Measurements from ENCODE around the gene TMEM19.
"Not testable (repeated sequence)": the region's sequence is repeated elsewhere in the genome, so short reads cannot be mapped to it uniquely, and the experiment has no call there.

The TMEM19 gene

DNA sequence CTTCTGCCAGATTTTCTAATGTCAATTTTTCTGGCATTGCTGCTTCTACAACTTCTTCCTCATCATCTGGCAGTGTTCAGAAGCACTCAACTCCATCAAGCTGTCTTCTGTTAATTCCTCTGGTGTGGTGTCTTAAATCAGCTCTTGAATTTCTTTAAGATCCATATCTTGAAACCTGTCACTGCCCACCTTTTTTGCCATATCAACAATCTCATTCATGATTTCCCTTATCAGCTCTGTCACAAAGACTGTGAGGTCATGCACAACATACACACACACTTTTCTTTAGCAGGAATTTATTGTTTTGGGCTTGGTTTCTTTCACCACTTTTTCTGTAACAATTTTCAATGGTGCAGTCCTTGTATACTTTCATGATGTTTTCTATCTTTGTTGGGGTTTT lies 14.6 kb upstream of the TMEM19 start:
- no peak for DNase-seq

DNA sequence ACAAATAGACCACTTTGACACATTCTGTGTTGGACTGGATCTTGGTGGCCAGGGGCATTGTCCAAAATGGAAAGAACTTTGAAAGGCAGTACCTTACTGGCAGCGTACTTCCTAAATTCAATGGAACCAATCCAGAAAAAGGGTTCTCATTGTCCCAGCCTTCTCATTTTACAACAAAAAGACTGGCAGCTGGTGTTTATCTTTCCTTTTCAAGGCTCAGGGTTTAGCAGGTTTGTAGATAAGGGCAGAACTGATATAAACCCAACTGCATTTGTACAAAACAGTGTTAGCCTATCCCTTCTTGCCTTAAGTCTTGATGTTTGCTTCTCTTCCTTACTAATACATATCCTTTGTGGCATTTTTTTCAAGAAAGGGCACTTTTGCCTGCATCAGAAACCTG lies 14.1 kb upstream of the TMEM19 start:
- no peak for DNase-seq

DNA sequence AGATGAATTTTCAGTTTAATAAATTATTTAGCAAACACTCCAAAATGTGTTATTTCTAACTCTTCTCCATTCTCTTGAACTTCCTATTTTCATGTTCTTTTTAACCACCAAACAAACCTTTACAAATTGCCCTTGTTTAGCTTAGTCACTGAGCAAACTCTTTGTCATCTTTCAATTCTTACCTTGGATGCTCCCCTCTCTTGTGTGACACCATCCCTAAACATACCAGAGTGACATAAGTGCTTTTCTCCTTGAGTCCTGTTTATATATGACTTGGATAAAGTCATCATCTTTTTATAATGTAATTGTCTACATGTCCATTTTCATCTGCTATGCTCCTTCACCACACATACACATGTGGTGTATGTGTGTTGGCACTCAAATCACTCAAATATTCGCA lies 3.4 kb upstream of the TMEM19 start:
- DNase-seq, result peak; percentile 16

DNA sequence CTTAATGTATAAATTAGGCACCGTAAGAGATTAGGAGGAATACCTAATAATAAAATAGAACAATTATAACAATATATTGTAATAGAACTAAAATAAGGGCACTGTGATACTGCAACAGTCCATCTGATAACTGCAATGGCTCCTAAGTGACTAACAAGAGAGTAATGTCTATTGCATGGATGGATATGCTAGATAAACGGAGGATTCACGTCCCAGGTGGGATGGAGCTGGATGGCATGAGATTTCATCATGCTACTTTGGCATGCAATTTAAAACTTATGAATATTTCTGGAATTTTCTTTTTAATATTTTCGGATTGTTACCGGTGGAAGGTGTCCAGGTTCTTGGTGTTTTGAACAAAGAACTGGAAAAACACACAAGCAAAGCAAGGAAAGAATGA lies 2.2 kb upstream of the TMEM19 start:
- DNase-seq, result no peak

DNA sequence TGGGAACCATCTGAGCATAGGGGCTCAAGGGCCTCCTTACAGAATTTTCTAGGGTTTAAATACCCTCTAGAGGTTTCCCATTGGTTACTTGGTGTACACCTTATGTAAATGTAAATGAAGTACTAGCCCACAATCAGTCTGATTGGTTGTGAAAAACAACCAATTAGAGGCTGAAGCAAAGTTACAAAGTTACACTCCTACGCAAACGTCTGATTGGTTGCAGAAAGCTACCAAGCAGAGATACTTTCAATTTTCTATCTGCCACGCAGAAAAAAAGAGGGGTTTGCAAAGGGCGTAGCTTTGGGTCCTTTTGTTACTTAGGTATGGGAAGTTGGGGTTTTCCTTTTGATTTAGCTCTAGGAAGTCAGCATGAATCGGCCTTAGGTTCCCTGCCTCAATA lies 1.8 kb upstream of the TMEM19 start:
- peak; percentile 80 for DNase-seq

DNA sequence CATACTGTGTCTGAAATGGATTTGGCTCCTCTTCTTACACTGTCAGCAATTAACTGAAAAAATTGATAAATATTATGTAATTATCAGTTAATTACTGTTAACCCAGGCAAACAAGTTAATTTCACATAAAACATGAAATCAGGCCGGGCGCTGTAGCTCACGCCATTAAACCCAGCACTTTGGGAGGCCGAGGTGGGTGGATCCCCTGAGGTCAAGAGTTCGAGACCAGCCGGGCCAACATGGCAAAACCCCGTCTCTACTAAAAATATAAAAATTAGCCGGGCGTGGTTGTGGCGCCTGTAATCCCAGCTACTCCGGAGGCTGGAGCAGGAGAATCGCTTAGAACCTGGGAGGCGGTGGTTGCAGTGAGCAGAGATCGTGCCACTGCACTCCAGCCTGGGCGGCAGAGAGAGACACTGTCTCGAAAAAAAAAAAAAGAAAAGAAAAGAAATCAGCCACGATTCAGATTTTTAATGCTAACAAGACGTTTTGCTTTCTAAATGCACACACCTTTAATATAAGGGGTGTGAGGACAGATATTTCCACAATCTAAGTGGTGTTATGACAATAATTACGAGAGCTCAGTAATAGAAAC lies 473 bp upstream of the TMEM19 start:
- DNase-seq, result no peak

DNA sequence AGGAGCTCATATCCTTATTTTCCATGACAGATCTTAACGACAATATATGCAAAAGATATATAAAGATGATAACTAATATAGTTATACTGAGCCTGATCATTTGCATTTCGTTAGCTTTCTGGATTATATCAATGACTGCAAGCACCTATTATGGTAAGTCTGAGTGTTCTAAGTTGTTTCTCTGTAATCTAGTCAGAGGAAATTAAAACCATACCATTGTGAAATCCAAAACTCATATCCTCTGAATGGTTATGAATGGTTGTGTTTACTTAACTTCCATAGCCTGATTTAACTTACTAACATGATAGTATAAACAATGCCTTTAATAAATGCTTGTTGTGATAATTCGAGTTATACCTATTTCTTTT lies 760 bp downstream of the TMEM19 start:
- DNase-seq, result peak; percentile 61

DNA sequence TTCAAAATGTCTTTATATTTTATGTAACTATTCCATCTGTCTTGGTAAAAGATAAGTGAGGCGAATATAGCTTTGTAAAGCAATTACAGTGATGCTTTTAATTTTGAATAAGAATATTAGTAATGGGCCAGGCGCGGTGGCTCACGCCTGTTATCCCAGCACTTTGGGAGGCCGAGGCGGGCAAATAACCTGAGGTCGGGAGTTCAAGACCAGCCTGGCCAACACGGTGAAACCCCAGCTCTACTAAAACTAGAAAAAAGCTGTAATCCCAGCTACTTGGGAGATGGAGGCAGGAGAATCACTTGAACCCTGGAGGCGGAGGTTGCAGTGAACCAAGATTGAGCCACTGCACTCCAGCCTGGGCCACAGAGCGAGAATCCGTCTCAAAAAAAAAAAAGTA lies 1.3 kb downstream of the TMEM19 start:
- DNase-seq, result not testable (repeated sequence)

DNA sequence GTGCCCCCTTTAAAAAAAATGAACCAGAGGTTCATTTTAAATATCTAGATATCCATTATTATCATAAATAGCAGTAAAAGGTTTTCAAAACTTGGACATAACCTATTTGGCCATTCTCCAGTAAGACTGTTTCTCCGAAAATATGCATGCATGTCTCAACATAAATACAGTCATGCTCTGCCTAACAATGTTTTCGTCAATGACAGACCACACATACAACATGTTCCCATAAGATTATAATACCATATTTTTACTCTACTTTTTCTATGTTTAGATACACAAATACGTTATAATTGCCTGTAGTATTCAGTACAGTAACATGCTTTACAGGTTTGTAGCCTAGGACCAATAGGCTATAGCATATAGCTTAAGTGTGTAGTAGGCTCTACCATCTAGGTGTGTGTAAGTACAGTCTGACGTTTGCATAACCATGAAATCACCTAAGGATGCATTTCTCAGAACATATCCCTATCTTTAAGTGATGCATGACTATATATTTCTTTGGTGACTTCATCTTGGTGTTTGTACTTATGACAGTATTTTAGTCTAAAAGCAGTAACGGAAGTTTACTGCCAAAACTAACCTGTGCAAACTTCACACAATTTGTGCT lies 3.2 kb downstream of the TMEM19 start:
- no peak for DNase-seq

DNA sequence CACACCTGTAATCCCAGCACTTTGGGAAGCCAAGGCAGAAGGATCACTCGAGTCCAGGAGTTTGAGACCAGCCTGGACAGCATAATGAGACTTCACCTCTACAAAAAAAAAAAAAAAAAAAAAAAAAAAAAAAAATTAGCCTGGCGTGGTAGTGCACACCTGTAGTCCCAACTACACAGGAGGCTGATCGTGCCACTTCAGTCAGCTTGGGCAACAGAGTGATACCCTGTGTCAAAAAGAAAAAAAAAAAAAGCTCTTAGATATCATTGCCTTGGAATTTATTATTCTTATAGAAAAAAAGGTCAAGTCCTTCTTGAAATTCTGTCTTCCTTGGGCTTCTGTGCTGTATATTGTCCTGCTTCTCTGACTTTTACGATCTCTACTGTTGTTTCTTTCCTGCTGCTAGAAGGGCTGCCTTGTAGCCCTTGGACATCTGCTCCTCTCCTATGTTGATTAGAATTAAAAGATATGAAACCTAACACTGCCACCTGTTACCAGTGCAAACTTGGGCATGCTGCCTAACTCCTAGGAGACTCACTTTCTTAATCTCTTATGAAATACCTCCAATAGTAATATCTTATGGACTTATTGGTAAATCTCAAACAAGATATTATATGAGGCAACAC lies 5.7 kb downstream of the TMEM19 start:
- DNase-seq, result no peak

DNA sequence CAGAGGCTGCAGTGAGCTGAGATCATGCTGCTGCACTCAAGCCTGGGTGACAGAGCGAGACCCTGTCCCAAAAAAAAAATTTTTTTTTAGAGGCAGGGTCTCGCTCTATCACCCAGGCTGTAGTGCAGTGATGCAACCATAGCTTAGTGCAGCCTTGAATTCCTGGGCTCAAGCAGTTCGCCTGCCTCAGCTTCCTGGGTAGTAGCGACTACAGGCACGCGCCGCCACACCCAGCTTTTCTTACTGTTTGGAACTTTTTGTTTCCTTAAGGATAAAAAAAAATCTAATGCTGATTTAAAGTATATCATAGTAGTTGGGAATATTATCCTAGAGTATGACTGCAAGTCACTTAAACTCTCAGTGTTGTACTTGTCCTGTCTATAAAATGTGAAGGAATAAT lies 7.2 kb downstream of the TMEM19 start:
- no peak for DNase-seq

DNA sequence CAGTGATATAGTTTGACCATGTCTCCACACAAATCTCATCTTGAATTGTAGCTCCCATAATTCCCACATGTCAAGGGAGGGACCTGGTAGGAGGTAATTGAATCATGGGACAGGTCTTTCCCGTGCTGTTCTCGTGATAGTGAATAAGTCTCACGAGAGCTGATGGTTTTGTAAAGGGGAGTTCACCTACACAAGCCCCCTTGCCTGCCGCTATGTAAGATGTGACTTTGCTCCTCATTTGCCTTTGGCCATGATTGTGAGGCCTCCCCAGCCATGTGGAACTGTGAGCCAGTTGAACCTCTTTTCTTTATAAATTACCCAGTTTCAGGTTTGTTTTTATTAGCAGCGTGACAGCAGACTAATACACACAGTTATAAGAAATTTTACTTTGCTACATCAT lies 7.8 kb downstream of the TMEM19 start:
- DNase-seq, result not testable (repeated sequence)

DNA sequence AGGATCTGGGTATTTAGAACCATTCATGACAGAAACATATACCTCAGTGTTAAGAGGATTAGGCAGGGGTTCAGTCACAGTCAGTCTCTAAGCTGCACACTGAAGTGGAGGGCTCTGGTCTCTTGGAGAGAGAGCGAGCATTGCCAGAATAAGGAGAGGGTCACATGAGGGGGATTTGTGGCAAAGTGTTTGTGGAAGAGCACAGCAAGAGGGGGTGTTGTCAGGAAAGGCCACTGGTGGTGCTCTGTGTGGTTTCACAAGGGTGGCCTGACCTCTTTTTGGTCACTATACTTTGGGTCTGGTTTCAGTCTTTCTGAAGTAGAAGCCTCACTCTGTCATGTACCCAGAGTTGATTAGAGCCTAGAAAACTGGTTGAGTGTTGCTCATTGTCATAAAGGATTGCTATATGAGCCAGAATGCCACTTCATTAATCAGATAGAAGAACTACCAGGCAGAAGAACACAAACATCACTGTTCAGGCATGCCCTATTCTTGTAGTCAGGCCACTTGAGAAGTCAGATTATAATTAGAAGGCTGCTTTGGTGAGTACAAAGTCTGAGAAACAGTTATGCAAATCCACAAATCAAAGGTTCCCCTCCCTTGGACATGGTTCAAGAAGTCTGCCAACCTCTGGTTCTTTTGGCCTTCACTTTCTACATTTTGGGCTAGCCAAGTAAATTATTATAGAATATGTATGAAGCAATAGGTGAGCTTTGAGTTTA lies 8.4 kb downstream of the TMEM19 start:
- no peak for DNase-seq

DNA sequence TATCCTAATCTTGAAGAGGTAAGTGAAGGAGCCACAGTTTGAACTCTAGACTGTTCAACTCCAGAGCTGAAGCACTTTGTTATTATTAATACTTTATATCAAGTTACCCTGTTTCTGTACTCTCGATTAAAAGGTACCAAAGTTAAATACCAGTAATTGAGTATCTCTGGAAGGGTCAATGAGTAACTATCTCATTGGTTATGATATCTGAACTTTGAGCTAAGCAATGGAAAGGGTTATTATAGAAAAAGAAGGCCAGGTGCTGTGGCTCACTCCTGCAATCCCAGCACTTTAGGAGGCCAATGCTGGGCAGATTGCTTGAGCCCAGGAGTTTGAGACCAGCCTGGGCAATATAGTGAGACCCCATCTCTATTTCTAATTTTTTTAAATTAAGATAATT lies 9.9 kb downstream of the TMEM19 start:
- no peak for DNase-seq

DNA sequence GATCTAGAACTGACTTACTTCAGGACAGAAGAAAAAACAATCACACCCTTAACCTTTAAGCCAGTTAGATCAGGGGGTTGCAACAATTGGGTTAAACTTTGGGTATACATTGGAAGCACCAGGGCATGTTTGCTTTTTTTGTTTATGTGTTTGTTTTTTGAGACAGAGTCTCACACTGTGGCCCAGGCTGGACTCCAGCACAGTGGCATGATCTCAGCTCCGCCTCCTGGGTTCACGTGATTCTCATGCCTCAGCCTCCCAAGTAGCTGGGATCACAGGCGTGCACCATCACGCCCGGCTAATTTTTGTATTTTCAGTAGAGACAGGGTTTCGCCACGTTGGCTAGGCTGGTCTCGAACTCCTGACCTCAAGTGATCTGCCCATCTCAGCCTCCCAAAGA lies 16.3 kb downstream of the TMEM19 start:
- not testable (repeated sequence) for DNase-seq

DNA sequence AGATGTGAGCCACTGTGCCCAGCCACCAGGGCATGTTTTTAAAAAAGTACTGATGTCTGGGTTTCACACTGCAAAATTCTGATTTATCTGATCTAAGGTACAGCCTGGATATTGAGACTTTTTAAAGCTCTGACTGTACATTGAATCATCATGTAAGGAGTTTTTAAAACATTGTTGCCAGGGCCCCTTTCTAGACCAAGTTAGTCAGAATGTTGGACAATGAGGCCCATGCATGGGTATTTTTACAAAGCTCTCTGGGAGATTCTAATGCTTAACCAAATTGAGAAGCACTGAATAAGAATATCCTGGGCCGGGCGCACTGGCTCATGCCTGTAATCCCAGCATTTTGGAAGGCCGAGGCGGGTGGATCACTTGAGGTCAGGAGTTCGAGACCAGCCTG lies 16.7 kb downstream of the TMEM19 start:
- DNase-seq, result no peak

DNA sequence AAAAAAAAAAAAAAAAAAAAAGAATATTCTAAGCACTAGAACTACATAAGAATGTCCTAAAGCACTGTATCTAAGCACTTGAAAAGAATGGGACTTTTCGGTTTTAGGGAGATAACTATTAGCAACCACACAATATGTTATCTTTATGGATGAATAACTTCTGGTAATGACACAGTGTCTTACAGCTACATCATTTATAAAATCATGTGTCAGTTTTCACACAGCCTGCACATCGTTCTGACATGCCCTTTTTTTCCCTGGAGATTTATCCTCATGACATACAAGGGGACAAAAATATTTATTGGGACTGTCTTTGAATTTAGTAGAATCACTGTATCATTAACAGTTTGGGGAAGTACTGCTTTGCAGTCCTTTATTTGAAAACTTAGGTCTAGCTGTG lies 17.3 kb downstream of the TMEM19 start:
- no peak for DNase-seq

DNA sequence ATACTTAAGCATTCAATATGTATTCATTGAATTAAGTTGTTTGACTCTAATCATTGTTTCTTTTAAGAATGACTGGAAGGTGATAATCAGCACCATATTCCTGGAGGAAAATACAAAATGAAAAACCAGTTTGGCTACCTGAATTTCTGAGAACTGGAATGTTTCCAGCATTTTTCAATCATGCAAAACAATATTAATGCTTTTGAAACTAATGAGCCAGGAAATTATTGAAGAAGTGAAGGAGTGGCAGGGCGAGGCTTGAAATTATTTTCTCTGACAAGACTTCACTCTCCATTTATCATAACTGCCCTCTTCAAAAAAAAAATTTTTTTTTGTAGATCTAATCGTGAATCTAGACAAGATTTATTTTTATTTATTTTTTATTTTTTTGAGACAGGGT lies 19.0 kb downstream of the TMEM19 start:
- no peak for DNase-seq

DNA sequence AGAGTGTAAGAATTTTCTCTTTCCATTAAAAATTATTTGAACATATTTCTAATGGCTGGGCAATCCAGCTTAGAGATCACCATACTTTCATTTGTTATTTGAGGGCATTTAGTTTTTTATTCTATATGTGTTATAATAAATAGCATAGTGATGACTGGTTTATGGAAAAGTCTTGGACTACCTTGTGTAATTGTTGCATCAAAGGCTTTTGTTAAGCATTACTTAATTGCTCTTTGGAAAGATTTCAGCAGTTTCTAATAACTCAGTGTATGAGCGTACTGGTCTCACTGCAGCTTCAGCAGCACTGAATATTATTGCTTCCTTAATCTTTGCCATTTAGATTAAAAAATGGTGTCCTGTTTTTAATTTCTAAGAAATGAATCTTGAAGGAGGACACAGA lies 22.8 kb downstream of the TMEM19 start:
- no peak for DNase-seq

DNA sequence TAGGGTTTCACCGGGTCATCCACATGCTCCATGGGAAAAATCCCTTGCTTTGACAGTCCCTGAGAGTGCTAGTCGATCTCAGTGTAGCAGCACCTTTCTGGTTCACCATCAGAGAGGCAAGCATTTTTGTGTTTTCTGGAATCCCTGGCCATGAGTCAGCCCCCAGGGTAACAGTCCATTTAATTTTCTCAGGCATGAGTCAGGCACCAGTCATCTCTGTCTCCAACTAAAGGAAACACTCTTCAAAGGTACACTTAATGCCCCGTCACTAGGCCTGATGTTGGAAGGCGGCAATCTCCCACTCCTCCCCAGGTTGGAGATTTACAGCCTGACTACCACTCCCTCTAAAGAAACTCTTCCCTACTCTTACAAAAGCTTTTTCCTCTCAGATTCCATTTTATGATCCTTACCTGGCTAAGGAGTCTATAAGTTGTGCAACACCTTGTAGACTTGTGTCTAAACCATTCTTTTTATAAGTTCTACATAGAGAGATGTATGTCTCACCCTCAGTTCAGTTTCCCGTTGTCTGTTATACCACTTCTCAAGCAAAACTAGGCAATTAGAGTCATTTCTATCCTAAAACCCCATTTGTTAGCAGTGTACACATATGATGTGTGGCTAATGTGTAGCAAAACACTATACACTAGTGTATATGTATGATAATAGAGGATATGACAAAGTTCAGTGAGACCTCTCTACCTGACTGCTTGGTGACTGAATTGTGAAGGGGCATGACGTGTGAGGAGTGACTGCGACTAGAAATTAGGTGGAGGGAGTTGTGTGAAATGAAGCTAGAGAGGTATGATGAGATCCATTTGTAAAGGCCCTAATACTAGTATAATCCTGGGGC lies 24.6 kb downstream of the TMEM19 start:
- no peak for DNase-seq

DNA sequence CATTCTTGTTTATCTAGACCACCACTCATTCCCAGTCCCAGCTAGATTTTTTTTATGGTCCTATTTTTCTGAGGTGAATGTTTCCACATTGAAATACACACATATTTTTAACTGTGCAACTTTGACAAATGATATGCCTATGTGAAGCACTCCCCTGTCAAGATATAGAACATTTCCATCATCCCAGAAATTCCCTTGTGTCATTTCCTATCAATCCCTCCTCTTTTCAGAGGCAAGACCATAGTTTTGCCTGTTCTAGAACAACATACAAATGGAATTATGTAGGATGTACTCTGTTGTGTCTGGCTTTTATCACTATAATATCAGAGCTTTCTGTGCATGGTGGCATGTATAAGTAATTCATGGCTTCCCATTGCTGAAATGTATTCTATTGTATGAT lies 32.7 kb downstream of the TMEM19 start:
- no peak for DNase-seq

DNA sequence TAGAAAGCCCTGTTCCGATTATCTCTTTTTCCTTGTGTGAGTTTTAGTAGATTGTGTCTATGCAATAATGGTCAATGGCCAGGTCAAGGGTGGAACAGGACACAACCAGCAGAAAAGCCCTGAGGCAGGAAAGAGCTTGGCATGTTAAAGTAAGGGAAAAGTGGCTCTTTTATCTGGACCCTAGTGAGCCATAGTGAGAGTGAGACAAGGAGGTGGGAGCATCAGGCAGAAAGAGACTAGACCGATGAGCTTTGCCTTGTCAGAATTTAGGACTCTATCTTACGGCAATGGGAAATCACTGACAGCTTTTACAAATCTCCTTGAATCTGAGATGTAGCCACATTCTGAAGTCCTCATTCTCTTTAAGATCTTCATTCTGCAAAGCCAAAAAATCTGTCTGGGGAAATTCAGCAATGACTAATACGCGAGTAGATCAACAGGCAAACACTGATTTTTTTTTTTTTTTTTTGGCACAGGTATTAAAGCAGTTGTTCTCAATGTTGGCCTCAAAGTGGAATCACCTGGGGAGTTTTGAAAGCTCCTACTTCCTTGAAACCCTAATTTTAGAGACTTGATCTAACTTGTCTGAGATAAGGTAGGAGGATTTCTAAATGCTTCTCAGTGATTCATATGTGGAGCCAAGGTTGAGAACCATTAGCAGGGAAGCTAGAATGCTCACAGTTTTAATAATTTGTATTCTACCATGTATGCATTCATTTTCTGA lies 33.9 kb downstream of the TMEM19 start:
- DNase-seq, result no peak

Data from inflammatory macrophage treated with lipopolysaccharide for 4 hours (primary cell).